SU-DHL-6 (cell line): ENCODE results near the gene KBTBD7.

Experiments used
- H2AFZ ChIP-seq: fragments of 200-600 bp; sonication (generic); 2 replicates; pipeline ENCODE4 v1.6.1; 2014; ENCODE audit warnings: low read depth, mild to moderate bottlenecking, moderate library complexity, mixed read lengths, antibody characterized with exemption, low read length; ENCODE audit not compliant: severe bottlenecking
- H3F3A ChIP-seq: fragments of 200-600 bp; shearing (Covaris generic); 2 replicates; pipeline ENCODE4 v1.6.0; 2016; ENCODE audit warnings: antibody characterized with exemption, mild to moderate bottlenecking; ENCODE audit not compliant: insufficient read depth
- H3K27ac ChIP-seq: fragments of 200-600 bp; sonication (generic); 2 replicates; pipeline ENCODE4 v1.5.1; 2016; ENCODE audit warnings: low read depth, mild to moderate bottlenecking, low read length, moderate library complexity, mixed read lengths
- H3K27me3 ChIP-seq: fragments of 200-600 bp; sonication (generic), shearing (Covaris generic); 2 replicates; pipeline ENCODE4 v1.6.0; 2014; ENCODE audit warnings: mild to moderate bottlenecking, low read length
- H3K36me3 ChIP-seq: fragments of 200-600 bp; sonication (generic); 2 replicates; pipeline ENCODE4 v1.6.1; 2014; ENCODE audit warnings: mild to moderate bottlenecking, low read length, mixed read lengths
- H3K4me2 ChIP-seq: fragments of 300-600, 200-600 bp; shearing (Covaris generic), sonication (generic); 2 replicates; pipeline ENCODE4 v1.6.0; 2014; ENCODE audit warnings: low read length, low read depth, mild to moderate bottlenecking; ENCODE audit not compliant: poor library complexity, severe bottlenecking
- H3K4me3 ChIP-seq: fragments of 200-600 bp; sonication (generic); 2 replicates; pipeline ENCODE4 v1.5.1; 2014; ENCODE audit warnings: antibody characterized with exemption, low read length, mild to moderate bottlenecking, mixed read lengths; ENCODE audit not compliant: insufficient read depth, poor library complexity, severe bottlenecking
- H3K79me2 ChIP-seq: fragments of 200-600 bp; sonication (generic); 2 replicates; pipeline ENCODE4 v1.6.1; 2014; ENCODE audit warnings: mild to moderate bottlenecking, low read length, moderate library complexity; ENCODE audit not compliant: insufficient read depth
- H3K9ac ChIP-seq: fragments of 200-600 bp; sonication (generic); 2 replicates; pipeline ENCODE4 v1.7.0; 2014; ENCODE audit warnings: mild to moderate bottlenecking, low read length
- H3K9me2 ChIP-seq: fragments of 200-600 bp; sonication (generic); replicated peaks from 2 replicates; pipeline ENCODE4 v1.6.1; 2014; ENCODE audit warnings: low read length; ENCODE audit not compliant: insufficient read depth
- H3K9me3 ChIP-seq: fragments of 200-600 bp; sonication (generic); 2 replicates; pipeline ENCODE4 v1.6.1; 2014; ENCODE audit warnings: low read length, mixed read lengths; ENCODE audit not compliant: insufficient read depth
- H4K20me1 ChIP-seq: fragments of 200-600 bp; sonication (generic); 2 replicates; pipeline ENCODE4 v1.6.1; 2014; ENCODE audit warnings: low read depth, mild to moderate bottlenecking, antibody characterized with exemption, low read length, moderate library complexity, mixed read lengths
- EZH2phosphoT487 ChIP-seq: fragments of 200-600 bp; sonication (generic), shearing (Covaris generic); conservative IDR thresholded peaks from 2 replicates; pipeline ENCODE4 v1.6.1; 2018; ENCODE audit warnings: mild to moderate bottlenecking, antibody characterized with exemption, low read length, moderate library complexity, mixed read lengths
- TF ChIP-seq, protein P1 (sequence below): fragments of 200-600 bp; sonication (generic); IDR thresholded peaks from one replicate; pipeline ENCODE4 v1.5.1; 2017; ENCODE audit warnings: antibody characterized with exemption, mild to moderate bottlenecking, low read length, moderate library complexity; ENCODE audit not compliant: insufficient read depth, poor library complexity, severe bottlenecking

The KBTBD7 gene

GRCh38 chr13:41159174-41159573 is 35.2 kb downstream of the KBTBD7 start:
- no peaks in the 10 kb centered on the region for H3K27me3 ChIP-seq
- H2AFZ ChIP-seq: no peak overlapping the region
- no peak for TF ChIP-seq EZH2phosphoT487
- TF ChIP-seq, protein P1, sequence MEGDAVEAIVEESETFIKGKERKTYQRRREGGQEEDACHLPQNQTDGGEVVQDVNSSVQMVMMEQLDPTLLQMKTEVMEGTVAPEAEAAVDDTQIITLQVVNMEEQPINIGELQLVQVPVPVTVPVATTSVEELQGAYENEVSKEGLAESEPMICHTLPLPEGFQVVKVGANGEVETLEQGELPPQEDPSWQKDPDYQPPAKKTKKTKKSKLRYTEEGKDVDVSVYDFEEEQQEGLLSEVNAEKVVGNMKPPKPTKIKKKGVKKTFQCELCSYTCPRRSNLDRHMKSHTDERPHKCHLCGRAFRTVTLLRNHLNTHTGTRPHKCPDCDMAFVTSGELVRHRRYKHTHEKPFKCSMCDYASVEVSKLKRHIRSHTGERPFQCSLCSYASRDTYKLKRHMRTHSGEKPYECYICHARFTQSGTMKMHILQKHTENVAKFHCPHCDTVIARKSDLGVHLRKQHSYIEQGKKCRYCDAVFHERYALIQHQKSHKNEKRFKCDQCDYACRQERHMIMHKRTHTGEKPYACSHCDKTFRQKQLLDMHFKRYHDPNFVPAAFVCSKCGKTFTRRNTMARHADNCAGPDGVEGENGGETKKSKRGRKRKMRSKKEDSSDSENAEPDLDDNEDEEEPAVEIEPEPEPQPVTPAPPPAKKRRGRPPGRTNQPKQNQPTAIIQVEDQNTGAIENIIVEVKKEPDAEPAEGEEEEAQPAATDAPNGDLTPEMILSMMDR: no peak
- no peak overlapping the region for H3K4me3 ChIP-seq
- H4K20me1 ChIP-seq: no peaks in the 10 kb centered on the region
- no peak overlapping the region for H3K27ac ChIP-seq
- no peaks in the 10 kb centered on the region for H3K9me3 ChIP-seq
- no peaks in the 10 kb centered on the region for H3K79me2 ChIP-seq
- H3F3A ChIP-seq: no peaks in the 10 kb centered on the region
- H3K4me2 ChIP-seq: no peak overlapping the region
- H3K9me2 ChIP-seq: no peaks in the 10 kb centered on the region
- no peaks in the 10 kb centered on the region for H3K36me3 ChIP-seq
- no peak overlapping the region for H3K9ac ChIP-seq

GRCh38 chr13:41157048-41157717 is 37.2 kb downstream of the KBTBD7 start:
- no peaks in the 10 kb centered on the region for H3K27me3 ChIP-seq
- no peak overlapping the region for H3K4me2 ChIP-seq
- H3K9ac ChIP-seq: no peak overlapping the region
- TF ChIP-seq EZH2phosphoT487: no peak
- TF ChIP-seq, protein P1: no peak
- no peaks in the 10 kb centered on the region for H3K36me3 ChIP-seq
- no peaks in the 10 kb centered on the region for H3K79me2 ChIP-seq
- no peak overlapping the region for H3K4me3 ChIP-seq
- H3F3A ChIP-seq: no peaks in the 10 kb centered on the region
- no peak overlapping the region for H2AFZ ChIP-seq
- no peaks in the 10 kb centered on the region for H4K20me1 ChIP-seq
- H3K27ac ChIP-seq: no peak overlapping the region
- no peaks in the 10 kb centered on the region for H3K9me2 ChIP-seq
- peaks cover 6% of the 10 kb centered on the region; the same call in 1 of the 2 replicates for H3K9me3 ChIP-seq

GRCh38 chr13:41156620-41157019 is 37.7 kb downstream of the KBTBD7 start:
- H3K9me2 ChIP-seq: no peaks in the 10 kb centered on the region
- H3K27me3 ChIP-seq: no peaks in the 10 kb centered on the region
- no peak overlapping the region for H2AFZ ChIP-seq
- no peak overlapping the region for H3K9ac ChIP-seq
- H3K9me3 ChIP-seq: peaks cover 11% of the 10 kb centered on the region; the same call in 1 of the 2 replicates
- no peak overlapping the region for H3K4me2 ChIP-seq
- no peaks in the 10 kb centered on the region for H3F3A ChIP-seq
- H3K79me2 ChIP-seq: no peaks in the 10 kb centered on the region
- H3K4me3 ChIP-seq: no peak overlapping the region
- H4K20me1 ChIP-seq: no peaks in the 10 kb centered on the region
- TF ChIP-seq, protein P1: no peak
- TF ChIP-seq EZH2phosphoT487: no peak
- H3K36me3 ChIP-seq: no peaks in the 10 kb centered on the region
- no peak overlapping the region for H3K27ac ChIP-seq
